Body of pancreas (tissue), 4 donors: ENCODE measurements around the gene RAPGEF1. TPM values are rescaled to one million over a fixed set of nuclear protein-coding genes. Genes with fewer than 3 reads are reported as not detected.

Experiments
- ATAC-seq: fragments of 150-250 bp; one replicate; pipeline ENCODE4 v1.9.1; 2016
- DNase-seq, 4 donors: peaks; one replicate each; pipeline ENCODE4 v3.0.0-alpha.2; 2019
- H3K27ac ChIP-seq, 4 donors: fragments of 200-600 bp; sonication (generic); 1 replicate in 3 of 4; 2 replicates in 1 of 4; pipeline versions ENCODE4 v1.5.1 to v1.6.1; 2016 to 2019; ENCODE audit warnings: mild to moderate bottlenecking in 1 of 4, mixed read lengths in 1 of 4, moderate library complexity in 1 of 4
- H3K27me3 ChIP-seq, 2 donors: fragments of 200-600 bp; sonication (generic); one replicate each; pipeline ENCODE4 v1.6.0; 2016; ENCODE audit warnings: mild to moderate bottlenecking in 1 of 2
- H3K36me3 ChIP-seq, 2 donors: fragments of 200-600 bp; sonication (generic); replicated peaks in 1 of 2; 2 replicates each; pipeline ENCODE4 v1.5.1; 2016; ENCODE audit warnings: low read depth in 2 of 2; ENCODE audit not compliant: insufficient read depth in 1 of 2
- H3K4me1 ChIP-seq: fragments of 200-600 bp; sonication (generic); one replicate; pipeline ENCODE4 v1.6.0; 2016
- H3K4me3 ChIP-seq, 2 donors: fragments of 200-600 bp; sonication (generic); 1 replicate in 1 of 2; 2 replicates in 1 of 2; pipeline ENCODE4 v1.5.1; 2016 to 2019
- H3K9me3 ChIP-seq, 3 donors: fragments of 200-600 bp; sonication (generic); 1 replicate in 2 of 3; 2 replicates in 1 of 3; pipeline ENCODE4 v1.5.1; 2016
- CTCF ChIP-seq, 7 experiments: fragments of 450-650 bp in 4 of 7; fragments of 200-600 bp in 3 of 7; sonication (generic) in 3 of 7; IDR thresholded peaks; one replicate each; pipeline ENCODE4 v1.5.1; 2016 to 2019; ENCODE audit warnings: antibody characterized with exemption in 7 of 7
- POLR2A ChIP-seq, 3 donors: fragments of 450-650 bp; IDR thresholded peaks; one replicate each; pipeline ENCODE4 v1.6.1; 2016; ENCODE audit warnings: antibody characterized with exemption in 3 of 3, mild to moderate bottlenecking in 2 of 3
- WGBS, 2 donors: methylation state at CpG; one replicate each; pipeline ENCODE4 v1.1.5; 2017; 5-methylcytosine and 5-hydroxymethylcytosine counted together
- intact Hi-C: fragments of 100-400 bp; cut with DNase I; formaldehyde crosslinking; loops from one replicate; pipeline ENCODE4 v1.15.1; 2023
- total RNA-seq, 2 donors: library from RNA; depleted of rRNA; stranded (reverse); fragments of >200 nt; gene quantifications; one replicate each; pipeline ENCODE4 v1.1.0, GENCODE V29; 2016

Gene RAPGEF1
- 10 to 100 TPM; 30.1 to 70.5 TPM for total RNA-seq

GRCh38 chr9:131739959-131740648 lies at the start of gene RAPGEF1:
Gene RAPGEF1, minus strand, starts transcription at chr9:131740076. Its CDS starts 246 bp downstream, at chr9:131739830.
- TF ChIP-seq POLR2A (IDR thresholded peaks at IDR 0.05) (no peak), CTCF (IDR thresholded peaks at IDR 0.05) (peak; percentile 66 to 100 (median 93))
- H3K9me3 ChIP-seq: no peaks in the 10 kb centered on the region
- H3K4me1 ChIP-seq: peaks cover 57% of the 10 kb centered on the region
- peak within 1 kb of the TSS; percentile 78 to 86 (median 82) for H3K27ac ChIP-seq
- intact Hi-C loops: loop anchor here (5.0 to 10.0 kb wide), 2 partner anchors 115 to 148 kb away; no protein-coding TSS in a partner anchor
- ATAC-seq (peak; percentile 72), DNase-seq (peak; percentile 53 to 78 (median 70))
- peak within 1 kb of the TSS in 1 of 2 donors; percentile 16 for H3K4me3 ChIP-seq
- H3K36me3 ChIP-seq: no peaks in the 10 kb centered on the region
- H3K27me3 ChIP-seq: no peaks in the 10 kb centered on the region
- 24 to 69% methylated on average over 6 to 15 of the region's 69 CpGs for WGBS, 2 donors

DNA sequence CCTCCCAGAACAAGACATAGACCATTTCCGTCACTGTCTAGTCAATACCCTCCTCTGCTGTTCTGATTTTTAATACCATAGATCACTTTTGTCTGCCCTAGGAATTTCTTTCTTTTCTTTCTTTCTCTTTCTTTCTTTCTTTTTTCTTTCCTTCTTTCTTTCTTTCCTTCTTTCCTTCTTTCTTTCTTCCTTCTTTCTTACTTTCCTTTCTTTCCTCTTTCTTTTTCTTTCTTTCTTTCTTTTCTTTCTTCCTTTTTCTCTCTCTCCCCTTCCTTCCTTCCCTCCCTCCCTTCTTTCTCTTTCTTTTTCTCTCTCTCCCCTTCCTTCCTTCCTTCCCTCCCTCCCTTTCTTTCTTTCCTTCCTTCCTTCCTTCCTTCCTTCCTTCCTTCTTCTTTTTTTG lies 49.0 kb upstream of the RAPGEF1 start:
- ATAC-seq (no peak), DNase-seq (no peak)
- H3K9me3 ChIP-seq: no peaks in the 10 kb centered on the region
- WGBS, 2 donors: 33 to 73% methylated on average over 1 of the region's 1 CpG
- H3K4me3 ChIP-seq: no peak overlapping the region
- H3K27ac ChIP-seq: no peak overlapping the region
- no peaks in the 10 kb centered on the region for H3K36me3 ChIP-seq
- intact Hi-C loops: no loop called here
- TF ChIP-seq POLR2A (IDR thresholded peaks at IDR 0.05): no peak
- H3K4me1 ChIP-seq: no peaks in the 10 kb centered on the region
- no peaks in the 10 kb centered on the region for H3K27me3 ChIP-seq

- Histone ChIP-seq H3K4me3 (no peak overlapping the region), H3K36me3 (no peaks in the 10 kb centered on the region), H3K27me3 (no peaks in the 10 kb centered on the region), H3K9me3 (no peaks in the 10 kb centered on the region), H3K27ac (no peak overlapping the region), H3K4me1 (no peaks in the 10 kb centered on the region)
- DNase-seq (no peak), ATAC-seq (no peak)
- TF ChIP-seq POLR2A (IDR thresholded peaks at IDR 0.05) (no peak), CTCF (IDR thresholded peaks at IDR 0.05) (no peak)
- intact Hi-C loops: no loop called here
- 42 to 46% methylated on average over 8 to 9 of the region's 9 CpGs for WGBS, 2 donors
These were observed 48.0 kb upstream of the RAPGEF1 start for GRCh38 chr9:131787838-131788237.

GRCh38 chr9:131784748-131785501 lies 45.0 kb upstream of the RAPGEF1 start:
- no peak overlapping the region for H3K4me3 ChIP-seq
- H3K27me3 ChIP-seq: no peaks in the 10 kb centered on the region
- intact Hi-C loops: no loop called here
- H3K4me1 ChIP-seq: no peaks in the 10 kb centered on the region
- no peaks in the 10 kb centered on the region for H3K9me3 ChIP-seq
- no peaks in the 10 kb centered on the region for H3K36me3 ChIP-seq
- no peak overlapping the region for H3K27ac ChIP-seq
- TF ChIP-seq POLR2A (IDR thresholded peaks at IDR 0.05) (no peak), CTCF (IDR thresholded peaks at IDR 0.05) (no peak)
- ATAC-seq: no peak
- 56 to 57% methylated on average over 13 of the region's 13 CpGs for WGBS, 2 donors
- no peak for DNase-seq

DNA sequence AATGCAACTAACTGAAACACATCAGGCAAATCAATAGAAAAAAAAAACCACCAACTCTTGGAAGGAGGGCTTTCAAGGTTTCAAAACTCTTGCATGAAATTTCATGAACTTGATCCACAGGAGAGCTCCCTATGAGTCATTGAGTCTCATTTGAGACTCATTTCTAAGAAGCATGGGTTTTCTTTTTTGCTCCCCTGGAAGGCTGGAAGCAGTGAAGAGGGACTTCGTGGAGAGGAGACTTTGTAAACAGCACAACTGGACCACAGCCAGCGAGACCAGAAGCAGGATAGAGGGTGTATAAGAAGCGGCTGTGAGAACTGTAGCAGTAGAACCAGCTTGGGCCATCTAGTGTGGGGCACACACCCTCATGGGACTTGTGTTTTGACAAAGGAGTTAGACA lies 41.2 kb upstream of the RAPGEF1 start:
- no peak for DNase-seq
- TF ChIP-seq POLR2A (IDR thresholded peaks at IDR 0.05) (no peak), CTCF (IDR thresholded peaks at IDR 0.05) (no peak)
- no peaks in the 10 kb centered on the region for H3K9me3 ChIP-seq
- 33 to 40% methylated on average over 3 of the region's 3 CpGs for WGBS, 2 donors
- H3K27me3 ChIP-seq: no peaks in the 10 kb centered on the region
- ATAC-seq: no peak
- no peaks in the 10 kb centered on the region for H3K36me3 ChIP-seq
- no peak overlapping the region for H3K27ac ChIP-seq
- intact Hi-C loops: no loop called here
- H3K4me1 ChIP-seq: no peaks in the 10 kb centered on the region
- no peak overlapping the region for H3K4me3 ChIP-seq
